ENCODE data around the gene GNGT2. TPM values are rescaled to one million over a fixed set of nuclear protein-coding genes. Genes with fewer than 3 reads are reported as not detected.

The GNGT2 gene
- 0.50 and 1.3 TPM in 2 replicates for total RNA-seq

GRCh38 chr17:49210158-49211029, at the start of gene GNGT2, which contains the start of gene ABI3:
Gene GNGT2, minus strand, starts transcription at chr17:49210574. Its CDS starts 3,152 bp downstream, at chr17:49207422.
Gene ABI3, plus strand, starts transcription at chr17:49210707. Its CDS starts 18 bp downstream, at chr17:49210725.

GRCh38 chr17:49230636-49231562, 20.5 kb upstream of the GNGT2 start, which contains the start of gene PHOSPHO1:
Gene PHOSPHO1, minus strand, starts transcription at chr17:49230787. Its CDS starts 4,096 bp downstream, at chr17:49226691.

Other genes with a start within 250 kb of the GNGT2 start
- gene GIP, start 242.0 kb downstream of the GNGT2 start, total RNA-seq: not detected in 2 replicates
- 0.13 and 0.16 TPM in 2 replicates for gene IGF2BP1, start 213.2 kb downstream of the GNGT2 start, total RNA-seq
- gene B4GALNT2, start 77.8 kb downstream of the GNGT2 start, total RNA-seq: under 0.01 TPM in 2 replicates
- gene ABI3, start 133 bp upstream of the GNGT2 start, total RNA-seq: 7.3 and 18.6 TPM in 2 replicates
- gene PHOSPHO1, start 20.2 kb upstream of the GNGT2 start, total RNA-seq: not detected in 2 replicates
- 5.5 and 14.2 TPM in 2 replicates for gene ZNF652, start 151.7 kb upstream of the GNGT2 start, total RNA-seq
- 150 and 210 TPM in 2 replicates for gene PHB1, start 204.3 kb upstream of the GNGT2 start, total RNA-seq